NCI-H1048 (cell line): Measurements from ENCODE around the gene PHACTR1.

ENCODE experiments used
- DNase-seq: peaks from one replicate; lab custom pipeline; 2025; lab: John Stamatoyannopoulos, UW

PHACTR1 gene

GRCh38 chr6:12849809-12850198, 133.2 kb downstream of the PHACTR1 start:
- DNase-seq = no peak

GRCh38 chr6:12851123-12851695, 134.6 kb downstream of the PHACTR1 start:
- no peak for DNase-seq

GRCh38 chr6:12861603-12862002, 145.0 kb downstream of the PHACTR1 start:
- no peak for DNase-seq

GRCh38 chr6:12865117-12865516, 148.6 kb downstream of the PHACTR1 start:
- no peak for DNase-seq

- no peak for DNase-seq
These were observed 149.2 kb downstream of the PHACTR1 start for GRCh38 chr6:12865671-12866181.

- DNase-seq = no peak
These were observed 150.0 kb downstream of the PHACTR1 start for GRCh38 chr6:12866422-12867029.

- no peak for DNase-seq
These were observed 153.4 kb downstream of the PHACTR1 start for GRCh38 chr6:12869816-12870432.

GRCh38 chr6:12873691-12874090, 157.1 kb downstream of the PHACTR1 start:
- no peak for DNase-seq

- DNase-seq = no peak
These were observed 158.5 kb downstream of the PHACTR1 start for GRCh38 chr6:12875051-12875450.

GRCh38 chr6:12878741-12879140, 162.2 kb downstream of the PHACTR1 start:
- DNase-seq = no peak

GRCh38 chr6:12882761-12883290, 166.3 kb downstream of the PHACTR1 start:
- no peak for DNase-seq

- no peak for DNase-seq
These were observed 168.4 kb downstream of the PHACTR1 start for GRCh38 chr6:12884983-12885382.

- no peak for DNase-seq
These were observed 170.6 kb downstream of the PHACTR1 start for GRCh38 chr6:12886961-12887775.

- DNase-seq = no peak
These were observed 173.7 kb downstream of the PHACTR1 start for GRCh38 chr6:12890171-12890790.

- DNase-seq = no peak
These were observed 175.0 kb downstream of the PHACTR1 start for GRCh38 chr6:12891595-12891994.

- no peak for DNase-seq
These were observed 175.6 kb downstream of the PHACTR1 start for GRCh38 chr6:12892151-12892550.

GRCh38 chr6:12893036-12893435, 176.5 kb downstream of the PHACTR1 start:
- DNase-seq = no peak

- DNase-seq = no peak
These were observed 179.2 kb downstream of the PHACTR1 start for GRCh38 chr6:12895721-12896120.

GRCh38 chr6:12896208-12896733, 179.7 kb downstream of the PHACTR1 start:
- no peak for DNase-seq

- DNase-seq = no peak
These were observed 182.0 kb downstream of the PHACTR1 start for GRCh38 chr6:12898603-12899002.

GRCh38 chr6:12899046-12899833, 182.7 kb downstream of the PHACTR1 start:
- no peak for DNase-seq
